GM12878 (cell line): Measurements from ENCODE around the gene PLCG2. TPM values are rescaled to one million over a fixed set of nuclear protein-coding genes. Genes with fewer than 3 reads are reported as not detected.
A peak's percentile ranks its signal among the peaks of the same experiment; 100 is the strongest.

Experiments used
- ATAC-seq: fragments of 200-7000 bp; cut with Tn5 transposase; 3 replicates; pipeline ENCODE4 v1.9.1; 2020; ENCODE audit warnings: mild to moderate bottlenecking, moderate library complexity
- BruUV-seq: library from RNA; stranded (reverse); fragments of 400-500 nt; replicated peaks from 2 replicates; lab custom pipeline; 2021; lab: Mats Ljungman, UMichigan
- CTCF ChIA-PET: fragments of 300-600 bp; sonication (Branson Sonifier 250); formaldehyde crosslinking; extraction: SDS; loops from one replicate; lab custom pipeline; 2021; ENCODE audit warnings: inconsistent platforms; lab: Yijun Ruan, JAX
- POLR2A ChIA-PET: fragments of 350-600 bp; formaldehyde crosslinking; extraction: SDS; loops from one replicate; lab custom pipeline; 2021; ENCODE audit warnings: inconsistent platforms; lab: Charles Lee
- RAD21 ChIA-PET: fragments of 300-600 bp; sonication (Branson Sonifier 250); formaldehyde crosslinking; loops from one replicate; lab custom pipeline; 2023; ENCODE audit warnings: antibody characterized with exemption; ENCODE audit not compliant: unreplicated experiment; lab: Charles Lee
- SMC1A ChIA-PET: fragments of 300-600 bp; sonication (Branson Sonifier 250); formaldehyde crosslinking; loops from one replicate; lab custom pipeline; 2023; ENCODE audit not compliant: unreplicated experiment, uncharacterized antibody; lab: Charles Lee
- DNase-seq: peaks from one replicate; pipeline ENCODE4 v3.0.0-alpha.2; 2011; ENCODE audit warnings: low read depth, low spot score
- FAIRE-seq: peaks from 3 replicates; lab custom pipeline; 2011; peaks lifted over from hg19 to GRCh38; lab: Jason Lieb, UNC
- H2AFZ ChIP-seq: 2 replicates; pipeline ENCODE4 v1.6.0; 2011; ENCODE audit warnings: low read depth, low read length, control low read depth; ENCODE audit not compliant: control insufficient read depth
- H3K27ac ChIP-seq: 2 replicates; pipeline ENCODE4 v1.5.1; 2011; ENCODE audit warnings: control low read depth; ENCODE audit not compliant: control insufficient read depth, insufficient read depth
- H3K27me3 ChIP-seq, 2 experiments: replicated peaks in 1 of 2; 2 replicates each; pipeline versions ENCODE4 v1.6.0 to v1.6.1; 2011; ENCODE audit warnings: low read length in 1 of 2; ENCODE audit not compliant: control insufficient read depth in 2 of 2, insufficient read depth in 2 of 2
- H3K36me3 ChIP-seq, 2 experiments: 2 replicates each; pipeline ENCODE4 v1.5.1; 2011; ENCODE audit warnings: low read length in 1 of 2; ENCODE audit not compliant: control insufficient read depth in 2 of 2, insufficient read depth in 2 of 2
- H3K4me1 ChIP-seq: 2 replicates; pipeline ENCODE4 v1.6.1; 2011; ENCODE audit warnings: mild to moderate bottlenecking, low read length, moderate library complexity, mixed read lengths; ENCODE audit not compliant: control insufficient read depth, insufficient read depth
- H3K4me2 ChIP-seq: 2 replicates; pipeline ENCODE4 v1.6.0; 2011; ENCODE audit warnings: control low read depth; ENCODE audit not compliant: control insufficient read depth, insufficient read depth
- H3K4me3 ChIP-seq: fragments of 200-600 bp; sonication (generic); 2 replicates; pipeline ENCODE4 v1.5.1; 2016
- H3K79me2 ChIP-seq: 2 replicates; pipeline ENCODE4 v1.6.0; 2011; ENCODE audit warnings: low read length; ENCODE audit not compliant: control insufficient read depth, insufficient read depth
- H3K9ac ChIP-seq: 2 replicates; pipeline ENCODE4 v1.8.0; 2011; ENCODE audit warnings: low read length, control low read depth, mixed read lengths; ENCODE audit not compliant: control insufficient read depth, insufficient read depth
- H3K9me3 ChIP-seq: replicated peaks from 3 replicates; pipeline ENCODE4 v1.5.1; 2011; ENCODE audit warnings: mild to moderate bottlenecking, low read length; ENCODE audit not compliant: control insufficient read depth, insufficient read depth
- H4K20me1 ChIP-seq: 2 replicates; pipeline ENCODE4 v1.6.0; 2011; ENCODE audit not compliant: control insufficient read depth, insufficient read depth
- BHLHE40 ChIP-seq, 2 experiments: fragments of 450-650 bp in 1 of 2; IDR thresholded peaks; 2 replicates each; pipeline ENCODE4 v1.6.1; 2011 to 2017; ENCODE audit warnings: low read depth in 2 of 2, borderline replicate concordance in 1 of 2, improper control_type of control experiment in 1 of 2, low read length in 1 of 2, mild to moderate bottlenecking in 1 of 2
- MYB ChIP-seq: fragments of 150-350 bp; IDR thresholded peaks from 2 replicates; pipeline ENCODE4 v1.6.1; 2014; ENCODE audit warnings: mild to moderate bottlenecking, low read depth, low read length, borderline replicate concordance
- SUPT20H ChIP-seq: IDR thresholded peaks from 2 replicates; pipeline ENCODE4 v1.6.1; 2011; ENCODE audit warnings: low read depth, mild to moderate bottlenecking, low read length, moderate library complexity, borderline replicate concordance; ENCODE audit not compliant: control insufficient read depth
- ZNF274 ChIP-seq: IDR thresholded peaks from one replicate; pipeline ENCODE4 v1.8.0; 2011; ENCODE audit not compliant: insufficient read length, insufficient read depth
- WGBS: methylation state at CpG from one replicate; pipeline ENCODE4 v1.1.6; 2016; ENCODE audit warnings: low lambda C conversion rate; ENCODE audit not compliant: insufficient replicate concordance, insufficient coverage; ENCODE audit errors: missing lambda C conversion rate; 5-methylcytosine and 5-hydroxymethylcytosine counted together
- in situ Hi-C: fragments of 300-500 bp; cut with MboI; formaldehyde crosslinking; loops from 9 replicates; pipeline ENCODE4 v1.14.3; 2018; ENCODE audit warnings: mixed read lengths
- intact Hi-C: fragments of 100-400 bp; cut with micrococcal nuclease; formaldehyde crosslinking; loops from one replicate; pipeline ENCODE4 v1.14.2; 2022; ENCODE audit not compliant: unreplicated experiment
- polyA plus RNA-seq, 11 experiments: library from polyadenylated mRNA; depleted of rRNA in 4 of 11; unstranded in 6 of 11; stranded (reverse) in 5 of 11; fragments of >200 nt; fragmentation: Nextera tagmentation in 4 of 11; fragmentation: Illumina TruSeq in 1 of 11; extraction: Ambion mirVana in 4 of 11; extraction: Trizol in 1 of 11; gene quantifications; 1 replicate in 1 of 11; 2 replicates in 10 of 11; pipeline versions ENCODE4 v1.2.1 to v1.2.3, GENCODE V29; 2011 to 2016; ENCODE audit warnings: inconsistent platforms in 2 of 11, missing spikeins in 2 of 11, low read depth in 1 of 11
- total RNA-seq, 4 experiments: library from RNA; depleted of rRNA in 3 of 4; stranded (reverse); fragments of >200 nt in 3 of 4; fragmentation: Illumina TruSeq in 1 of 4; extraction: Trizol in 1 of 4; gene quantifications; 2 replicates each; pipeline versions ENCODE4 v1.2.1 to v1.2.3, GENCODE V29; 2013 to 2021
- TF ChIP-seq, protein P1 (sequence below): fragments of 450-650 bp; IDR thresholded peaks from 2 replicates; pipeline ENCODE4 v1.6.1; 2016; ENCODE audit warnings: mild to moderate bottlenecking
- TF ChIP-seq, protein P2 (sequence below): fragments of 450-650 bp; formaldehyde crosslinking; IDR thresholded peaks from 2 replicates; pipeline ENCODE4 v1.4.0; 2020; ENCODE audit warnings: mild to moderate bottlenecking, moderate library complexity
- TF ChIP-seq, protein P3 (sequence below): fragments of 150-350 bp; IDR thresholded peaks from 2 replicates; pipeline ENCODE4 v1.6.1; 2014; ENCODE audit warnings: mild to moderate bottlenecking, low read depth, low read length
- TF ChIP-seq, protein P4 (sequence below): IDR thresholded peaks from 2 replicates; pipeline ENCODE4 v1.6.1; 2012; ENCODE audit warnings: low read length, inconsistent platforms
- TF ChIP-seq, protein P5 (sequence below): IDR thresholded peaks from 2 replicates; pipeline ENCODE4 v1.6.1; 2011; ENCODE audit warnings: low read depth, low read length, improper control_type of control experiment, borderline replicate concordance

Gene PLCG2
- total and polyA plus RNA-seq, 10 of the 15 experiments (the other 5 are each of a cell fraction or from before 2014, with no cell fraction given), result 47.6 to 256 (median 149) TPM

DNA sequence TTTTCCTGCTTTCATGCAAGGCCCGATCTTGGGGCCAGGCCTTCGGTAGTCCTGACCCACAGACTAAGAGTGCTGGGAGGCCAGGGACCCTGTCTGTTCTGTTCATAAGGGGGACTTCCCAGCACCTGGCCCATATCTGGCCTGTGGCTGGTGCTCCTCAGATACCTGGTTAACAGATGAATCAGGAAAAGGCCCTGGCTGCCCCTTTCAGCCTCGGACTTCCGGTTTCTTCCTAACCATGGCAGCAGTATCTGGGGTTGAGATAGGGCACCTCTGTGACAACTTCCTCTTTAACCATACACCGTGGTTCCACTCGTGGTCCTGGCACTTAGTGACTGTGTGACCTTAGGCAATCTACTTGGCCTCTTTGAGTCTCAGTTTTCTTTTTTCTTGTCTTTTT is 18.4 kb downstream of the PLCG2 start:
- in situ Hi-C loops, result no loop called here
- Histone ChIP-seq H3K4me2 (peak overlapping the region; percentile 88), H3K79me2 (peaks cover 83% of the 10 kb centered on the region), H3K27ac (peak overlapping the region; percentile 98), H3K4me3 (peak overlapping the region; percentile 35; the same call in 1 of the 2 replicates), H4K20me1 (no peaks in the 10 kb centered on the region; the same call in 1 of the 2 replicates), H2AFZ (no peak overlapping the region), H3K27me3 (no peaks in the 10 kb centered on the region), H3K4me1 (peaks cover 57% of the 10 kb centered on the region), H3K9me3 (no peaks in the 10 kb centered on the region), H3K9ac (peak overlapping the region; percentile 80), H3K36me3 (peaks cover 21 to 22% of the 10 kb centered on the region in 2 experiments)
- intact Hi-C loops, result loop anchor here (5.0 kb wide), 1 partner anchor 75 kb away; no protein-coding TSS in a partner anchor
- ChIA-PET POLR2A (interaction anchor here (1.3 to 2.6 kb wide), 7 partner anchors 10 to 45 kb away, joined by 4 to 36 read pairs (median 10); no protein-coding TSS in a partner anchor), SMC1A (interaction anchor here (0.6 to 8.3 kb wide), 19 partner anchors 9 to 76 kb away, joined by 3 to 86 read pairs (median 11); no protein-coding TSS in a partner anchor), CTCF (interaction anchor here (0.7 to 2.1 kb wide), 10 partner anchors 13 to 76 kb away, joined by 3 to 22 read pairs (median 5); no protein-coding TSS in a partner anchor), RAD21 (interaction anchor here (1.0 to 6.3 kb wide), 14 partner anchors 9 to 76 kb away, joined by 4 to 74 read pairs (median 14); partner anchors contain the start of gene PLCG2)
- WGBS, result 3% methylated on average over 6 of the region's 6 CpGs
- DNase-seq, result peak; percentile 95
- no TSS peak for BruUV-seq
- ATAC-seq, result peak; percentile 73
- peak; percentile 86 for FAIRE-seq
- TF ChIP-seq, protein P1, sequence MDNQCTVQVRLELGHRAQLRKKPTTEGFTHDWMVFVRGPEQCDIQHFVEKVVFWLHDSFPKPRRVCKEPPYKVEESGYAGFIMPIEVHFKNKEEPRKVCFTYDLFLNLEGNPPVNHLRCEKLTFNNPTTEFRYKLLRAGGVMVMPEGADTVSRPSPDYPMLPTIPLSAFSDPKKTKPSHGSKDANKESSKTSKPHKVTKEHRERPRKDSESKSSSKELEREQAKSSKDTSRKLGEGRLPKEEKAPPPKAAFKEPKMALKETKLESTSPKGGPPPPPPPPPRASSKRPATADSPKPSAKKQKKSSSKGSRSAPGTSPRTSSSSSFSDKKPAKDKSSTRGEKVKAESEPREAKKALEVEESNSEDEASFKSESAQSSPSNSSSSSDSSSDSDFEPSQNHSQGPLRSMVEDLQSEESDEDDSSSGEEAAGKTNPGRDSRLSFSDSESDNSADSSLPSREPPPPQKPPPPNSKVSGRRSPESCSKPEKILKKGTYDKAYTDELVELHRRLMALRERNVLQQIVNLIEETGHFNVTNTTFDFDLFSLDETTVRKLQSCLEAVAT, result no peak; the same call in 1 of the 2 replicates
- TF ChIP-seq, protein P2, sequence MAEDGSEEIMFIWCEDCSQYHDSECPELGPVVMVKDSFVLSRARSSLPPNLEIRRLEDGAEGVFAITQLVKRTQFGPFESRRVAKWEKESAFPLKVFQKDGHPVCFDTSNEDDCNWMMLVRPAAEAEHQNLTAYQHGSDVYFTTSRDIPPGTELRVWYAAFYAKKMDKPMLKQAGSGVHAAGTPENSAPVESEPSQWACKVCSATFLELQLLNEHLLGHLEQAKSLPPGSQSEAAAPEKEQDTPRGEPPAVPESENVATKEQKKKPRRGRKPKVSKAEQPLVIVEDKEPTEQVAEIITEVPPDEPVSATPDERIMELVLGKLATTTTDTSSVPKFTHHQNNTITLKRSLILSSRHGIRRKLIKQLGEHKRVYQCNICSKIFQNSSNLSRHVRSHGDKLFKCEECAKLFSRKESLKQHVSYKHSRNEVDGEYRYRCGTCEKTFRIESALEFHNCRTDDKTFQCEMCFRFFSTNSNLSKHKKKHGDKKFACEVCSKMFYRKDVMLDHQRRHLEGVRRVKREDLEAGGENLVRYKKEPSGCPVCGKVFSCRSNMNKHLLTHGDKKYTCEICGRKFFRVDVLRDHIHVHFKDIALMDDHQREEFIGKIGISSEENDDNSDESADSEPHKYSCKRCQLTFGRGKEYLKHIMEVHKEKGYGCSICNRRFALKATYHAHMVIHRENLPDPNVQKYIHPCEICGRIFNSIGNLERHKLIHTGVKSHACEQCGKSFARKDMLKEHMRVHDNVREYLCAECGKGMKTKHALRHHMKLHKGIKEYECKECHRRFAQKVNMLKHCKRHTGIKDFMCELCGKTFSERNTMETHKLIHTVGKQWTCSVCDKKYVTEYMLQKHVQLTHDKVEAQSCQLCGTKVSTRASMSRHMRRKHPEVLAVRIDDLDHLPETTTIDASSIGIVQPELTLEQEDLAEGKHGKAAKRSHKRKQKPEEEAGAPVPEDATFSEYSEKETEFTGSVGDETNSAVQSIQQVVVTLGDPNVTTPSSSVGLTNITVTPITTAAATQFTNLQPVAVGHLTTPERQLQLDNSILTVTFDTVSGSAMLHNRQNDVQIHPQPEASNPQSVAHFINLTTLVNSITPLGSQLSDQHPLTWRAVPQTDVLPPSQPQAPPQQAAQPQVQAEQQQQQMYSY (CRISPR knock-in tag), result no peak
- TF ChIP-seq ZNF274 (no peak), SUPT20H (no peak), BHLHE40 (IDR thresholded peaks at IDR 0.05; ENCODE audit: borderline replicate concordance in 1 of 2, low read depth in 2 of 2, low read length in 1 of 2) (peak; percentile 50 to 52; a peak in 1 of 4 replicates), MYB (no peak)
- TF ChIP-seq, protein P3, sequence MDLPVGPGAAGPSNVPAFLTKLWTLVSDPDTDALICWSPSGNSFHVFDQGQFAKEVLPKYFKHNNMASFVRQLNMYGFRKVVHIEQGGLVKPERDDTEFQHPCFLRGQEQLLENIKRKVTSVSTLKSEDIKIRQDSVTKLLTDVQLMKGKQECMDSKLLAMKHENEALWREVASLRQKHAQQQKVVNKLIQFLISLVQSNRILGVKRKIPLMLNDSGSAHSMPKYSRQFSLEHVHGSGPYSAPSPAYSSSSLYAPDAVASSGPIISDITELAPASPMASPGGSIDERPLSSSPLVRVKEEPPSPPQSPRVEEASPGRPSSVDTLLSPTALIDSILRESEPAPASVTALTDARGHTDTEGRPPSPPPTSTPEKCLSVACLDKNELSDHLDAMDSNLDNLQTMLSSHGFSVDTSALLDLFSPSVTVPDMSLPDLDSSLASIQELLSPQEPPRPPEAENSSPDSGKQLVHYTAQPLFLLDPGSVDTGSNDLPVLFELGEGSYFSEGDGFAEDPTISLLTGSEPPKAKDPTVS, result no peak
- TF ChIP-seq, protein P4, sequence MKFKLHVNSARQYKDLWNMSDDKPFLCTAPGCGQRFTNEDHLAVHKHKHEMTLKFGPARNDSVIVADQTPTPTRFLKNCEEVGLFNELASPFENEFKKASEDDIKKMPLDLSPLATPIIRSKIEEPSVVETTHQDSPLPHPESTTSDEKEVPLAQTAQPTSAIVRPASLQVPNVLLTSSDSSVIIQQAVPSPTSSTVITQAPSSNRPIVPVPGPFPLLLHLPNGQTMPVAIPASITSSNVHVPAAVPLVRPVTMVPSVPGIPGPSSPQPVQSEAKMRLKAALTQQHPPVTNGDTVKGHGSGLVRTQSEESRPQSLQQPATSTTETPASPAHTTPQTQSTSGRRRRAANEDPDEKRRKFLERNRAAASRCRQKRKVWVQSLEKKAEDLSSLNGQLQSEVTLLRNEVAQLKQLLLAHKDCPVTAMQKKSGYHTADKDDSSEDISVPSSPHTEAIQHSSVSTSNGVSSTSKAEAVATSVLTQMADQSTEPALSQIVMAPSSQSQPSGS, result peak; percentile 51; the same call in 1 of the 2 replicates
- TF ChIP-seq, protein P5, sequence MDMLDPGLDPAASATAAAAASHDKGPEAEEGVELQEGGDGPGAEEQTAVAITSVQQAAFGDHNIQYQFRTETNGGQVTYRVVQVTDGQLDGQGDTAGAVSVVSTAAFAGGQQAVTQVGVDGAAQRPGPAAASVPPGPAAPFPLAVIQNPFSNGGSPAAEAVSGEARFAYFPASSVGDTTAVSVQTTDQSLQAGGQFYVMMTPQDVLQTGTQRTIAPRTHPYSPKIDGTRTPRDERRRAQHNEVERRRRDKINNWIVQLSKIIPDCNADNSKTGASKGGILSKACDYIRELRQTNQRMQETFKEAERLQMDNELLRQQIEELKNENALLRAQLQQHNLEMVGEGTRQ, result no peak
